Gastrocnemius medialis (tissue), 4 donors: ENCODE measurements around the gene CDH18.

Experiments
- CTCF ChIP-seq, 5 experiments: fragments of 450-650 bp in 3 of 5; fragments of 200-600 bp in 2 of 5; sonication (generic) in 2 of 5; IDR thresholded peaks in 4 of 5; conservative IDR thresholded peaks in 1 of 5; 1 replicate in 4 of 5; 2 replicates in 1 of 5; pipeline ENCODE4 v1.5.1; 2016 to 2019; ENCODE audit warnings: antibody characterized with exemption in 5 of 5, mild to moderate bottlenecking in 3 of 5, moderate library complexity in 3 of 5
- POLR2A ChIP-seq, 2 donors: fragments of 450-650 bp; IDR thresholded peaks; one replicate each; pipeline ENCODE4 v1.6.1; 2017; ENCODE audit warnings: antibody characterized with exemption in 2 of 2, mild to moderate bottlenecking in 2 of 2, moderate library complexity in 2 of 2

GRCh38 chr5:19770396-19770795, 217.6 kb downstream of the CDH18 start:
- TF ChIP-seq POLR2A (IDR thresholded peaks at IDR 0.05) = no peak
- TF ChIP-seq CTCF (IDR thresholded peaks at IDR 0.05 in 4 of 5, conservative IDR thresholded peaks at IDR 0.05 in 1 of 5) = no peak
